HG03378 (cell line): Measurements from ENCODE around the gene MAGI1.
"Not testable (repeated sequence)": the region's sequence is repeated elsewhere in the genome, so short reads cannot be mapped to it uniquely, and the experiment has no call there.

Experiments
- ATAC-seq: cut with Tn5 transposase; IDR thresholded peaks from one replicate; pipeline ENCODE4 v1.9.1; 2021; ENCODE audit warnings: mild to moderate bottlenecking, moderate library complexity; ENCODE audit not compliant: unreplicated experiment

Gene MAGI1

DNA sequence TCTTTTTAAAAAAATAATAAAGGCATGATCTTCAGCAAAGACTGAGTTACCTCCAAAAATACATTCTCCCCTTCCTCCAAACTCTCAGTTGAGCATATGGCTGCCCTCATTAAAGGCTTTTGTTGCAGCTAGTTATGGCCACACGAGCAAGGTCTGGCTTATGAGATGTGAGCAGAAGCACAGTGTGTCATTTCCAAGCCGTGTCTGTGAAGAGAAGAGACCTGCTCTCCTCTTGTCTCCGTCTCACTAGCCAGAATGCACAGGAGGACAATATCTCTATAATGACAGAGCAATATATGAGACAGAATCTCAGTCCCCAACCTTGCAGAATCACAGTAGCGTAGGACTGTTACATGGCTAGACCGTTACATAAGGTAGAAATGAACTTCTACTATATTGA lies 152.3 kb downstream of the MAGI1 start:
- ATAC-seq = no peak

DNA sequence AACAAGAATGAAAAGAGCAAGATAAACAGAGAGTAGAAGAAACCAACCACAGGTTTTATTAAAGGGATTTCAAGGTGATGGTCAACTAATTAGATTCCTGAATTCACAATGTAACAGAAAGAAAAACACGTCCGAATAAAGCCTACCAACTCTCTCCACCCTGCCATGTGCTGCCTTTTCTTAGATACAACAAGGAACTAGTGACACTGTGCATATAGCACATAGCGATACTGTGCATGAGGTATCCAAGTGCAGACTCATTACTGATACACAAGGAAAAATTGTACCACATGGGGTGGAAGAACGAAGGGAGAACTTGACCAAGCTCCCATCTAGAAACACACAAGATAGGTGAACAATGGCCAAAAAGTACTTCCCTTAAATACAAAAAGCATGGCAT lies 154.6 kb downstream of the MAGI1 start:
- no peak for ATAC-seq

DNA sequence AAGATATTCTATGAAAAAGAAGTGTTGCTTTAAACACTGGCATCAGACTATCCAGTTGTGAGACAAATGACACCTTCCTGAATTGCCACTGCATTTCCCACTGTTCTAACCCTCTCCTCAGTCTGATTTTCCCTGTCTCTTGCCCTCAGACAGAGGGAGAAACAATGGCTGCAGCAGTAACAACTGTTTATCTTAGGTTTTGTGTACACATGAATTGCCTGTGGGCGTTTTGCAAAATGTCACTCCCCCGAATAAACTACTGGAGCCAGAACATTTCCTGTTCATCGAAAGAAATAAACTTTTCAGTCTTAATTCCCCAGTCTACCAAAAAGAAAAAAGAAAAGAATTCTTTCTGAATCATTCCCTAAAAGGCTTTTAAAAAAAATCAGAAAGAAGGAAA lies 155.1 kb downstream of the MAGI1 start:
- ATAC-seq = no peak

DNA sequence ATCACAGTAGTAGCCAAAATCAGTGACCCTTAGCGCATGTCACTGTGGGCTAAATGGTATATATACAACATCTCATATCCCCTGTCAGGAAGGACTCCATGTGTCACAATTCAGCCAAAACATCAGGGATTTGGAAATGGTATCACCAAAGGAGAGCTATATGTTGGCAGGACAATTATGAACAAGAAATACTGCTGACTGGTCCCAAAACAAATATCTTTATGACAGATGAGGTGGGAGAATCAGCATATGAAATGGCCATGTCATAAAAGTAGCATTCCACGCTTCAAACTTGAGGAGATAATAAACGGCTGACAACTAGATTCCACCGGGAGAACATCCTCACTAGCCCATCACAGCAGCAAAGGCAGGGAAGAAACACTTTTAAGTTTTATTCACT lies 158.4 kb downstream of the MAGI1 start:
- ATAC-seq = no peak

DNA sequence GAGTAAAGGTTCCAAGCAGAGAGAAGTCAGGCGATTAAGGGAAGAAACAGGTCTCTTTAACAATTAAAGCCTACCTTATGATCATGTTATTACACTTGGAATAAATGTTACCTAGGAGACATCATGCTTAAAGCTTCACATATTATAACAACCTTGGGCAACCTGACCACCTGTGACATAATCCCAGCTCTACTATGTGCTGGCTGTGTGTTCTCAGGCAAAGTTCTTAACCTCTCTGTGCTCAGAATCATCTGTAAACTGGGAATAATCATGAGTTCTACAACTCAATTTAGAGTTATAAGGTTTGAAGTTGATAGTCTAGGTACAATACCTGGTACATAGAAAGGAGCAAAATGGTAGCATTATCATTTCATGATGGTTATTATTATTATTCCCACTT lies 159.3 kb downstream of the MAGI1 start:
- ATAC-seq = no peak

DNA sequence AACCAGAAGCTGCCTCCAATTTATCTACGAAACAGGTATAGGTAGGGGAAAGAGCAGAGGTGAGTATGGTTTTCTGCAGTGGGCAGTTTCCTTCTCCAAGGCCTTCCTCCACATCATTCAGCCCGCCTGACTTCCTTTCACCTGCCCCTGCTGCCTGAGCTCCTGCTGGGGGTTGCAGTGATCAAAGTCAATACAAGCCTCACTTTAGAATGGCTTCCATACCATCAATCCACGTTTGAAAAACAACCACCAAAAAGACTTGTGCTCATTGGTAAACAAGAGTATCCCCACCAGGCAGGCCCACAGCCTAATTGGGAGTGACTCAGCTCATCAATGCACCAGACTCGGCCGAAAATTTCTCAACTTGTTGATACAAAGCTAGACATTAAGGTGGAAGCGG lies 159.9 kb downstream of the MAGI1 start:
- ATAC-seq = no peak

DNA sequence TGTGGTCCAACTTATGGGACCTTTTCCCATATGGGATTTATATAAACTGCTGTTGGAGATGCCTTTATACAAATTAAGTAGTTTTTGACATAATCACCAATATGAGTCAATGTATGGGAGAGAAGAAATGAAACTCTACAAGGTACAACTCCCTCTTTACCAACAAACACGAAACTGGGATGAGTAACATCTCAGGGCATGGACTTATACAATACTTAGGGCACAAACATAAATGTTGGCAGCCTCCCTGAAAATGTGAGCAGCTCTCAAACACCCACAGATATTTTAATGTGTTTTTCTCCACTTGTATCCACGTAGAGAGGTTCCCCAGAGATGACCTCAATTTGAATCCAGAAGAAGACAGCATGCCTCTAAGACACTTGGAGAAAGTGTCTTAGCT lies 161.6 kb downstream of the MAGI1 start:
- ATAC-seq = no peak

DNA sequence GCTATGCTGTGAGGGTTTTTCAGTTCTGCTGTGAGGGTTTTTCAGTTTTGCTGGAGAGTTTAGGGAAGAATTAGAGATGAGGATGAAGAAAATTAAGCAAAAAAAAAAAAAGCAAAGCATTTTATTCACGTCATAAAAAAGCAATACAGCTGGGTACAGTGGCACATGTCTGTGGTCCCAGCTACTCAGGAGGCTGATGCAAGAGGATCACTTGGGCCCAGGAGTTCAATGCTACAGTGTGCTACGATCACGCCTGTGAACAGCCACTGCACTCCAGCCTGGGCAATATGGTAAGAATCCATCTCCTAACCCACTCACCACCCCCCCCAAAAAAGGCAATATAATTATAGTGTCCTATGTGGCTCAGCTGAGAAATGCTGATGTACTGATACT lies 162.7 kb downstream of the MAGI1 start:
- ATAC-seq = no peak

DNA sequence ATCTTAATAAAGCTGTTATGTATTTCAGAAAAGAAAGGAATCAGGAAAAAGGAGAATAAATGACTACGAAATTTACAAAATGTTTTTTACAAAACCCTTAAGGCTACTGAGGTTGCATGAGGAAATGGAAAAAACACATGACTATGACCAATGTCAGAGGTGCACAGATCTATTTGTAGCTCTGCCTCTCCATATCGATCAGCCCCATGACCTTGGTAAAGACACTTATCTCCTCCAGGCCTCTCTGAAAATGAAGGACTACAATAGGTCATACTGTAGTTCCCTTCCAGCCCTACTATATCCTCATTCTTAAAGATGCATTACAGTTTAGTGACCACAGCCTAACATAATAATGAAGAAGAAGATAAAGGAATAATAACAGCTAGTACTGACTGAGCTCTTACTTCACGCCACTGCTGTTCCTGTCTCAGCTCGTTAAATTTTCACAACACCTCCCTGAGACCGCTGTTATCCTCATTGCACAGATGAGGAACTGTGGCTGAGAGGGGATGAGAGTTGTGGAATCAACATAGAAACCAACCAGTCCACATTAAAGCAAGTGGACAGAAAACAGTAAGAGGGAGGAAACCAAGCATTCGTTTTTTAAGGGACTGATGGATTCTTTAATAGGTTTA lies 163.2 kb downstream of the MAGI1 start:
- ATAC-seq = no peak

DNA sequence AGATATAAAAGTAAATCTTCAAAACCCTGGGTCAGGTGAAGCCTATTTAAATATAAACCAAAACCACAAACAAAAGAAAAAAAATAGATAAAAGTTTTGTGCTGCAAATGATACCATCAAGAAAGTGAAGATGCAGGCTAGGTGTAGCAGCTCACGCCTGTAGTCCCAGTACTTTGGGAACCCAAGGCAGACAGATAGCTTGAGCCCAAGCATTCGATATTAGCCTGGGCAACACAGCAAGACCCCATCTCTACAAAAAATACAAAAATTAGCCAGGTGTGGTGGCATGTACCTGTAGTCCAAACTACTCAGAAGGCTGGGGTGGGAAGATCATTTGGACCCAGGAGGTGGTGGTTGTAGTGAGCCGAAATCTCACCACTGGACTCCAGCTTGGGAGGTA lies 164.8 kb downstream of the MAGI1 start:
- ATAC-seq = no peak

DNA sequence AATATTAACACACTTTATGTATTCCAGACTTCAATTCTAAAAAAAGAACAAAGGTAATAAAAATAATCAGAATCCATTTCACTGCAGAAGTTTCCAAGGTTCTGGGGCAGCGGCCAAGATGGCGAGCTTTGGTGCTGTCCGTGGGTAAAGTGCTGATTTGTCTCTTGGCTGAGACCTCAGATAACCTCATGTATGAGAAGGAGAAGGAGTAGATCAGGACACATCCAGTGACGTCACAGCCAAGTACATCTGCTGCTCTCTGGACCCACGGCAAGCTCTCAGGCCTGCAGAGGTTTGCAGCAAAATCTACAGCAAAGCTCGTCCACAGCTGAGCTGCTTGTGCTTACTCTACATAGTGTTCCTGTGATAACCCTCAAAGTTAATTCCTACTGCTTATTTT lies 165.7 kb downstream of the MAGI1 start:
- ATAC-seq = no peak

DNA sequence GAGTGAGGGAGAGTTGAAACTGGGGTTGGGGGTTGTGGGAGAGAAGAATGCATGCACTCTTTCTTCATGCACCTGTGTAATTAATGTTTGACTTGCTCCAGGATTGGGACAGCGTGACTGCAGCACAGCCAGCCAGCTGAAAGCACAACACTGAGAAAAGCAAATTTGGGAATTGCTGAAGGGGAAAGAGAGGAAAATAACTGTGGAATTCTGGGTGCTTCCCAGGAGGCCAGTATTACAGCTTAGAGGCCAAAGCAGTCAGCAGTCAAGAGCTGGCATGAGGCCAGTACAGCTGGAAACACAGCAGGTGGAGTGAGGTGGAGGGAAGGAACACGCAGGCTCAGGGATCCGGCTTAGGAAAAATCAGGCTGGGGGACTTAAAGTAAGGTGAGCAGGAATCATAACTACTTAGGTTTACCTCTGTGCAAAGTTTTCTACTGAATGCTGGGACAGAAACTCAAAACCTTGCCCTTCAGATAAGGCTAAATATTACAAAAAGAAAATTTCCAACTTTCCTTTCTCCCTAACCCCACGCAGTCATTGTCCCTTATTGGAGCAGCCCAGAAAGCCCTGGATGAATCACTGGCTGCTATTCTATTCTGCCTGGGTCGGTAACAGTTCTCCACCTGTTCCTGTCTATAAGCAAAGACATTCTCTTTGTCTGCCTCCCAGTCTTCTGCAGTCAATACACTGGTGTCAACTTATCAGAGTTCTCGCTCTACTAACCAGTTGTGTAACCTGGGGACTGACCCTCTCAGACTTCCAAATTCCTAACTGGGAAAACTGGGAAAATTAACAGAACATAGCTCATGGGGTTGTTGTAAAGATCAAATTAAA lies 167.2 kb downstream of the MAGI1 start:
- no peak for ATAC-seq

DNA sequence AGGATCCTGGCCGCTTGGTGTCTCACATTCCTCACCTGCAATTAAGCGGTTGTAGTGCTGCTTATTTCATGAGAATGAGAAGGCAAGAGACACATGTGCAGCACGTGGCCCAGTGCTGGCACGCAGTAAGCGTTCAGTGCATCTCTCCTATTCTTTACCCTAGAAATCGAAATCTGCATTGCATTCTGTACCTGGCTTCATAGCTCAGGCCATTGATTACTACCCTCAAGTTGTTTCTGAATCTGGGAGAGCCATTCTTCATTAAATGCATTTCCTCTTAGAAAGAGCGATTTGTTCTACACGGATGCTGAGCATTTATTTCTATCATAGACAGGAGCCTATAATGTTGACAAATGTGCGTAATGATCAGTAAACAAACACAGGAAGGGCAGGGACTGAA lies 168.9 kb downstream of the MAGI1 start:
- no peak for ATAC-seq

DNA sequence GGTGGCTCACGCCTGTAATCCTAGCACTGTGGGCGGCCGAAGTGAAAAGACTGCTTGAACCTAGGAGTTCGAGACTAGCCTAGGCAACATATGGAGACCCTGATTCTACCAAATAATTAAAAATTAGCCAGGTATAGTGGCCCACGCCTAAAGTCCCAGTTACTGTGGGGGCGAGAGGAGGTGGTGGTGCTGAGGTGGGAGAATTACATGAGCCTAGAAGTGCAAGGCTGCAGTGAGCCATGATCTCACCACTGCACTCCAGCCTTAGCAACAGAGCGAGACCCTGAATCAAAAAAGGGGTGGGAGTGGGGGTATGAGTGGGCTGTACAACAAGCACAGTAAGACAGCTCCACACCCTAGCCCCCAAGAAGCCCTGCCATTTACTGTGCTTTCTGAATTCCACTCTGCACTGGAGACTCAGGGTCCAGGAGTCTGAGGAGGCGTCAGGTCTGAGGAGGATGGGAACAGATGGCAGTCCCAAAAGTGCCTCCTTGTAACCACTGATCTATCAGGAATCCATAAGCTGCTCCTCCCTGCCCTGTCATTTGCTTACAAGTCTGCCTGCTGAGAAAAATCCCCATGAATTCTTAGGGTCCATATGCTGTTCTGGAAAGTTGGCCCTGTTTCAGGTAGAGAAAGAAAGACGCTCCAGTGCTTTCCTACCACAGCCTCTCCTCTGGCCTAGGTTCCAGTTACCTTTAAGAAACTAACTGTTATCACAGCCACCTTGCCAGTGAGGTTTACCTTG lies 171.1 kb downstream of the MAGI1 start:
- ATAC-seq = no peak

DNA sequence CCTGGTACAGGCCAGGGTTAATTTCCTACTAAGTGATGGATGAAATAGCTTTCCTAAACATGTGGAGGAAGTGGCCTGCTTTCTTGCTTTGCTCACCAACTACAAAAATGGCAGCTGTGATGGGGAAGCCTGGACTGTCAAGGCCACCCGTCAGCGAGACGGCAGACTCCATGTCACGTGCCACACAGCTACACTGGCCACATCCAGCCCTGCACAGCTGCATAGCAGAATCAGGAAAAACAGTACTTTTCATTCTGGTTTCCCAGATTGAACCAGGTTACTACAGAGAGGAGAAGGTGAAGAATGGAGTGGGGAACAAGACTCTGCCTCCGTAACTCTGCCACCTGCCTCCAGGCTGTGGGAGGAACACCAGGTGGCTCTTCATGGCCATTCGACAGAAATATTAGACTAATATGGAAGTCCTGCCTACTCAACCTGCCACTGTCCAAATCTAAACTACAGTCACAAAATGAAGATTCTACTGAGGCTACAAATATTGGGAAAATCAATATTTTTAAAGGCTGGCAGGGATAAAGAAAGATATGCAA lies 174.3 kb downstream of the MAGI1 start:
- no peak for ATAC-seq

DNA sequence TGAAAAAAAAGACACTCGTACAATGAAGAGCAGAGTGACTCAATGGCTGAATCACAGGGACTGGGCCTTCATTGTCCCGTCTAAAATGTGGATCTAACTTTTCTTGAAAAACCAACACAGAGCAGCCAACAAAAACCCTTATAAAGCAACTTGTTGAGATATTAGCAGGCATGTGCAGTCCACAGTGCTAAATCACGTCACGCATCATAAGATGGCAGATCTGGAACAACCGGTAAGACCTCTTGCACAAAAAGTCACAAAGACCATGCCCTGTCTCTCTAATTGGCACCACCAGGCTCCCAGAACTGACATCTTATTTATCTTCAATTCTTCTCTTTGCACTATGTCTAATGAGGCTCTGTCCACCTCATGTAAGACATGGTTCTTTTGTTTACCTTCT lies 177.0 kb downstream of the MAGI1 start:
- ATAC-seq = no peak

DNA sequence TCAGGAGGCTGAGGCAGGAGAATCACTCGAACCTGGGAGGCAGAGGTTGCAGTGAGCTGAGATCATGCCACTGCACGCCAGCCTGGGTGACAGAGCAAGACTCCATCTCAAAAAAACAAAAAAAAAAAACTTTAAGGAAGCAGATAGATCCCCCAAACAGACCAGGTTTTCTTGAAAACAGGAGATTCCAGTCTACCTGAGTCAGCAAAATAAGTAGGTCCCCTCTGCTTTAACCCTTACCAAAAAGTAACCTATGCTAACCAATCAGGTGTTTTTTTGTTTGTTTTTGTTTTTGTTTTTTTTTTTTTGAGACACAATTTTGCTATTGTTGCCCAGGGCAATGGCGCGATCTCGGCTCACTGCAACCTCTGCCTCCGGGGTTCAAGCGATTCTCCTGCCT lies 179.1 kb downstream of the MAGI1 start:
- ATAC-seq = not testable (repeated sequence)

DNA sequence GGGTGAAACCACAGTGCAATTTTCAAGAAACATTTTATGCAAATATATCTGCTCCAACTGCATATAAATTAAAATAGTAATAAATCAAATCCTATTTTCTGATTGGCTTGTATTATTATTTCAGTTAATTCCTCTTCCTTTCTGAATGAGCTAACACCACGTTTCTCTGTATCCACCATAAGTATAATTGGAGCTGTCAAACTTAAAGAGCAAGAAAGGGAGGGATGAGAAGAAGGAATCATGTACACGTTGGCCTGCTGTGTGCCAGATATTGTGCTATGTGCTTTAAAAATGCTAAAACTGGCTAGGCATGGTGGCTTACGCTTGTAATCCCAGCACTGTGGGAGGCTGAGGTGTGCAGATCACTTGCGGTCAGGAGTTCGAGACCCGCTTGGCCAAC lies 180.0 kb downstream of the MAGI1 start:
- no peak for ATAC-seq

DNA sequence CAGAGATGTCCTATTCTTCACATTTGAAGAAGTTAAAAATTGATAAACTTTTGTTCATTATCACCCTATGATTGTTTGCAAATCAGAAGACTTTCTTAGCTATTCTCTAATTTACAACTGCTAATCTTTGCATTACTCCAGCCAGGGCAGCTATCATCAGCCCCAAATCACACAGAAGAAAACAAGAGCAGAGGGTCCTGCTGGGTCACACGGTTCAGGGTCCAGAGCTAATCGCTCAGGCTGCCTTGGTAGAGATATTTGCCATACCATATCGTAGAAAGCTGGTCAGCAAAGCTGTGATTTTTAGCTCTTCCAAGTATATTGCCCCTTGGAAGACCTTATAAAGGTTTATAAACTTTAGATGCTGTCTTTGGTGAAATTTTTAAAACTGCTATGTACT lies 181.4 kb downstream of the MAGI1 start:
- ATAC-seq = no peak

DNA sequence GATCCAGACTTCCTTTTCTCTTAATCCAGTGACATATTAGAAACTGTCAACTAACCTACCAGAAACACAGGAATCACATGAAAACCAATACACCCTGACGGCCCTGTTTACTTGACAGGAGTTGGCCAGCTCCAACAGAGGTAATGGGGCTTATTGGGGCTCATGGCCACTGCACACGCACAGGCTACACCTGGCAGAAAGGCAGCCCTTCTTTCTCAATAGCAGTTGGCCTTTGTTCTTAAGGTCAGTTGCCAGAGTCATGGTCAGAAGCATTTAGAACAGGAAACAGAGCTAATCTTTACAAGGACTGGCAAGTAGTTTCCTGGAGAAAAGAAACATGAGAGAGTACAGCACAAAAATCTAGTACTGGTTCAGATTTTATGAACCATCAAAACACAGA lies 181.8 kb downstream of the MAGI1 start:
- ATAC-seq = no peak

DNA sequence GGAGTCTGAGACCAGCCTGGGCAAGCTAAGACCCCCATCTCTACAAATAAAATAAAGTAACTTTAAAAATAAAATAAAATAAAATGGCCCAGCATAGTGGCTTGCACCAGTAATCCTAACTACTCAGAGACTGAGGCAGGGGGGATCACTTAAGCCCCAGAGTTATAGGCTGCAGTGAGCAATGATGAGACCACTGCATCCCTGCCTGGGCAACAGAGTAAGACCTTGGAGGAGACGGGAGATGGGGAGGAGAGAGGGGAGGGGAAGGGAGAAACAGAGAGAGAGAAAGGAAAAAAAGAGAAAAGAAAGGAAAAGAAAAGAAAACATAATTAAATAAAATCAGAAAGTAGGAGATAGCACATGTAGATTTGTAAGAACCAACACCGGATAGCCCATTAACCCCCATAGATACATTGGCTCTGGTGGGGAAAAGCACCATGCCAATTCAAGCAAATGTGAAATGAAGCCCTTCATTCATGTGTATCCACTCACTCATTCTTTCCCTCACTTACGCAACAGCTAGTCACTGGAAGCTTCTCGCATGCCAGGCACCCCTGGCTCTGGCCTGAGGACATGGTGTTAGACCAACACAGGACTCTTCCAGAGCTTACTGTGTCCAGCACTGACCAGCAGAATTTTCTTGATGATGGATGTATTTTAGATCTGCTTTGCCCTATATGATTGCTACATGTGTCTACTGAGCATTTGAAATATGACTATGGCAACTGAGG lies 183.2 kb downstream of the MAGI1 start:
- no peak for ATAC-seq
